ENCODE results near the gene TLK1. TPM values are rescaled to one million over a fixed set of nuclear protein-coding genes. Genes with fewer than 3 reads are reported as not detected.

The TLK1 gene
- total and polyA plus RNA-seq, 2 of the 4 experiments (the other 2 are of a cell fraction), result 7.3 to 12.5 TPM

- POLR2A ChIA-PET (ENCODE audit: unreplicated experiment), result no interaction called here
- H3K4me2 ChIP-seq (ENCODE audit: low read depth, low read length), result no peak overlapping the region
- no peak overlapping the region for H2BK120ac ChIP-seq (ENCODE audit: low read depth, low read length)
- peak overlapping the region; percentile 67 for H2BK5ac ChIP-seq (ENCODE audit: low read depth, low read length, poor library complexity, severe bottlenecking)
- H3K18ac ChIP-seq (ENCODE audit: low read depth, low read length), result no peak overlapping the region
- no peak overlapping the region for H3K23ac ChIP-seq (ENCODE audit: low read depth, low read length)
- no peaks in the 10 kb centered on the region for H3K9me1 ChIP-seq (ENCODE audit: insufficient read depth, low read length)
- no peaks in the 10 kb centered on the region for H3K27me3 ChIP-seq (ENCODE audit: control insufficient read depth, insufficient read depth, low read length)
- H3K4me3 ChIP-seq (ENCODE audit: insufficient read depth, low read depth, low read length), result no peak overlapping the region
- H2BK20ac ChIP-seq (ENCODE audit: low read depth, low read length), result no peak overlapping the region
- BruUV-seq (replicated peaks), result no TSS peak
- peaks cover 6% of the 10 kb centered on the region; the same call in 1 of the 2 replicates for H3K36me3 ChIP-seq (ENCODE audit: control insufficient read depth, insufficient read depth, low read length)
- in situ Hi-C loops (cut with MboI; ENCODE audit: low sequenced_read_pairs) (no loop called here), dilution Hi-C loops (cut with HindIII; ENCODE audit: low sequenced_read_pairs, unreplicated experiment) (no loop called here), intact Hi-C loops (cut with micrococcal nuclease) (loop anchor here (1.0 to 5.0 kb wide), 3 partner anchors 8 to 361 kb away; no protein-coding TSS in a partner anchor)
- no peak overlapping the region for H2AK9ac ChIP-seq (replicated peaks; ENCODE audit: low read depth, low read length, poor library complexity)
- H3K9me3 ChIP-seq (ENCODE audit: control insufficient read depth, insufficient read depth, low read length), result no peaks in the 10 kb centered on the region
- WGBS, 2 experiments (ENCODE audit: extremely low coverage in 2 of 2, insufficient read length in 1 of 2), result no CpG with 5 or more reads among the region's 1 CpG
- DNase-seq, result peak; percentile 66
- H4K5ac ChIP-seq (ENCODE audit: low read depth, low read length), result no peak overlapping the region
- no peak overlapping the region for H3K4ac ChIP-seq (ENCODE audit: low read depth, low read length)
- no peak overlapping the region for H2BK15ac ChIP-seq (ENCODE audit: low read depth, low read length)
- H3K4me1 ChIP-seq (ENCODE audit: control insufficient read depth, insufficient read depth, low read length), result no peaks in the 10 kb centered on the region
- H4K91ac ChIP-seq (ENCODE audit: insufficient read depth, low read depth, low read length), result no peak overlapping the region
- H4K8ac ChIP-seq (ENCODE audit: low read depth in 2 of 2, low read length in 2 of 2), result no peak overlapping the region
- no peak overlapping the region for H3K14ac ChIP-seq (replicated peaks; ENCODE audit: low read depth, low read length)
- CTCF ChIA-PET, result no interaction called here
- H3K79me1 ChIP-seq (ENCODE audit: low read depth in 1 of 2, low read length in 2 of 2), result peaks cover 11 to 24% of the 10 kb centered on the region in 2 experiments
- H3K56ac ChIP-seq (ENCODE audit: extremely low read depth, insufficient read depth, low read length), result no peak overlapping the region
- H3K27ac ChIP-seq (ENCODE audit: insufficient read depth, low read length), result no peak overlapping the region
- H4K20me1 ChIP-seq (ENCODE audit: insufficient read depth, low read length), result no peaks in the 10 kb centered on the region
- TF ChIP-seq RCOR1 (IDR thresholded peaks at IDR 0.05; ENCODE audit: insufficient replicate concordance, low read length) (no peak), ELK1 (IDR thresholded peaks at IDR 0.05; ENCODE audit: borderline replicate concordance, low read depth, low read length) (no peak), RAD21 (IDR thresholded peaks at IDR 0.05; ENCODE audit: low read length) (no peak), FOS (IDR thresholded peaks at IDR 0.05; ENCODE audit: low read depth, low read length) (no peak), SMC3 (IDR thresholded peaks at IDR 0.05; ENCODE audit: low read depth, low read length) (no peak), NFE2L2 (IDR thresholded peaks at IDR 0.05; ENCODE audit: low read depth, low read length) (no peak), BHLHE40 (IDR thresholded peaks at IDR 0.05; ENCODE audit: low read depth, low read length) (no peak), MAFK (IDR thresholded peaks at IDR 0.05; ENCODE audit: low read depth, low read length) (no peak), CEBPB (IDR thresholded peaks at IDR 0.05; ENCODE audit: low read depth, low read length) (no peak), POLR2A (IDR thresholded peaks at IDR 0.05; ENCODE audit: low read depth, low read length) (no peak)
- TF ChIP-seq, protein P1, sequence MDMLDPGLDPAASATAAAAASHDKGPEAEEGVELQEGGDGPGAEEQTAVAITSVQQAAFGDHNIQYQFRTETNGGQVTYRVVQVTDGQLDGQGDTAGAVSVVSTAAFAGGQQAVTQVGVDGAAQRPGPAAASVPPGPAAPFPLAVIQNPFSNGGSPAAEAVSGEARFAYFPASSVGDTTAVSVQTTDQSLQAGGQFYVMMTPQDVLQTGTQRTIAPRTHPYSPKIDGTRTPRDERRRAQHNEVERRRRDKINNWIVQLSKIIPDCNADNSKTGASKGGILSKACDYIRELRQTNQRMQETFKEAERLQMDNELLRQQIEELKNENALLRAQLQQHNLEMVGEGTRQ (IDR thresholded peaks at IDR 0.05; ENCODE audit: low read depth, low read length), result no peak
- TF ChIP-seq, protein P2, sequence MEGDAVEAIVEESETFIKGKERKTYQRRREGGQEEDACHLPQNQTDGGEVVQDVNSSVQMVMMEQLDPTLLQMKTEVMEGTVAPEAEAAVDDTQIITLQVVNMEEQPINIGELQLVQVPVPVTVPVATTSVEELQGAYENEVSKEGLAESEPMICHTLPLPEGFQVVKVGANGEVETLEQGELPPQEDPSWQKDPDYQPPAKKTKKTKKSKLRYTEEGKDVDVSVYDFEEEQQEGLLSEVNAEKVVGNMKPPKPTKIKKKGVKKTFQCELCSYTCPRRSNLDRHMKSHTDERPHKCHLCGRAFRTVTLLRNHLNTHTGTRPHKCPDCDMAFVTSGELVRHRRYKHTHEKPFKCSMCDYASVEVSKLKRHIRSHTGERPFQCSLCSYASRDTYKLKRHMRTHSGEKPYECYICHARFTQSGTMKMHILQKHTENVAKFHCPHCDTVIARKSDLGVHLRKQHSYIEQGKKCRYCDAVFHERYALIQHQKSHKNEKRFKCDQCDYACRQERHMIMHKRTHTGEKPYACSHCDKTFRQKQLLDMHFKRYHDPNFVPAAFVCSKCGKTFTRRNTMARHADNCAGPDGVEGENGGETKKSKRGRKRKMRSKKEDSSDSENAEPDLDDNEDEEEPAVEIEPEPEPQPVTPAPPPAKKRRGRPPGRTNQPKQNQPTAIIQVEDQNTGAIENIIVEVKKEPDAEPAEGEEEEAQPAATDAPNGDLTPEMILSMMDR (conservative IDR thresholded peaks at IDR 0.05; ENCODE audit: low read depth, low read length), result no peak
- no peak overlapping the region for H2AK5ac ChIP-seq (ENCODE audit: low read depth, low read length)
- ATAC-seq (ENCODE audit: low read depth), result peak; percentile 85
- no peak overlapping the region for H2AFZ ChIP-seq (replicated peaks; ENCODE audit: low read length, poor library complexity)
- H3K9ac ChIP-seq (ENCODE audit: low read depth, low read length), result no peak overlapping the region
Measured at GRCh38 chr2:171056307-171056706, 104.4 kb downstream of the TLK1 start.
